ENCODE data around the gene ELOB.

Gene ELOB

GRCh38 chr16:2799859-2800226, 22.8 kb upstream of the ELOB start (continued):
- TF ChIP-seq ZSCAN16 (tag by site-specific recombination; IDR thresholded peaks at IDR 0.05): 0 out of 2 replicates have a peak, but pooled peaks have one; percentile 69
- no peak for TF ChIP-seq ZNF670 (tag by site-specific recombination; IDR thresholded peaks at IDR 0.05; ENCODE audit: low read depth)
- peak; percentile 52; the same call in 1 of the 2 replicates for TF ChIP-seq KLF10 (tag by site-specific recombination; IDR thresholded peaks at IDR 0.05)
- 0 out of 2 replicates have a peak, but pooled peaks have one; percentile 27 for TF ChIP-seq ZNF580 (tag by site-specific recombination; IDR thresholded peaks at IDR 0.05)
- TF ChIP-seq, protein P1, sequence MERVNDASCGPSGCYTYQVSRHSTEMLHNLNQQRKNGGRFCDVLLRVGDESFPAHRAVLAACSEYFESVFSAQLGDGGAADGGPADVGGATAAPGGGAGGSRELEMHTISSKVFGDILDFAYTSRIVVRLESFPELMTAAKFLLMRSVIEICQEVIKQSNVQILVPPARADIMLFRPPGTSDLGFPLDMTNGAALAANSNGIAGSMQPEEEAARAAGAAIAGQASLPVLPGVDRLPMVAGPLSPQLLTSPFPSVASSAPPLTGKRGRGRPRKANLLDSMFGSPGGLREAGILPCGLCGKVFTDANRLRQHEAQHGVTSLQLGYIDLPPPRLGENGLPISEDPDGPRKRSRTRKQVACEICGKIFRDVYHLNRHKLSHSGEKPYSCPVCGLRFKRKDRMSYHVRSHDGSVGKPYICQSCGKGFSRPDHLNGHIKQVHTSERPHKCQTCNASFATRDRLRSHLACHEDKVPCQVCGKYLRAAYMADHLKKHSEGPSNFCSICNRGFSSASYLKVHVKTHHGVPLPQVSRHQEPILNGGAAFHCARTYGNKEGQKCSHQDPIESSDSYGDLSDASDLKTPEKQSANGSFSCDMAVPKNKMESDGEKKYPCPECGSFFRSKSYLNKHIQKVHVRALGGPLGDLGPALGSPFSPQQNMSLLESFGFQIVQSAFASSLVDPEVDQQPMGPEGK (tag by site-specific recombination; IDR thresholded peaks at IDR 0.05): peak; percentile 46
- peak; percentile 84; the same call in 1 of the 2 replicates for TF ChIP-seq ZNF639 (tag by site-specific recombination; IDR thresholded peaks at IDR 0.05)
- no peak for TF ChIP-seq ZNF341 (tag by site-specific recombination; IDR thresholded peaks at IDR 0.05; ENCODE audit: low read depth)
- TF ChIP-seq ZNF366 (tag by site-specific recombination; conservative IDR thresholded peaks at IDR 0.05): peak; percentile 84
- no peak for TF ChIP-seq GLIS2 (tag by site-specific recombination; IDR thresholded peaks at IDR 0.05)
- no peak for TF ChIP-seq ZNF514 (tag by site-specific recombination; IDR thresholded peaks at IDR 0.05)
- TF ChIP-seq ZNF16 (tag by site-specific recombination; IDR thresholded peaks at IDR 0.05; ENCODE audit: low read depth): no peak
- TF ChIP-seq ZNF37A (tag by site-specific recombination; IDR thresholded peaks at IDR 0.05): no peak
- peak; percentile 85 for TF ChIP-seq GLI2 (tag by site-specific recombination; IDR thresholded peaks at IDR 0.05; ENCODE audit: borderline replicate concordance, low read depth)
- no peak for TF ChIP-seq ZNF701 (tag by site-specific recombination; IDR thresholded peaks at IDR 0.05)
- TF ChIP-seq, protein P2, sequence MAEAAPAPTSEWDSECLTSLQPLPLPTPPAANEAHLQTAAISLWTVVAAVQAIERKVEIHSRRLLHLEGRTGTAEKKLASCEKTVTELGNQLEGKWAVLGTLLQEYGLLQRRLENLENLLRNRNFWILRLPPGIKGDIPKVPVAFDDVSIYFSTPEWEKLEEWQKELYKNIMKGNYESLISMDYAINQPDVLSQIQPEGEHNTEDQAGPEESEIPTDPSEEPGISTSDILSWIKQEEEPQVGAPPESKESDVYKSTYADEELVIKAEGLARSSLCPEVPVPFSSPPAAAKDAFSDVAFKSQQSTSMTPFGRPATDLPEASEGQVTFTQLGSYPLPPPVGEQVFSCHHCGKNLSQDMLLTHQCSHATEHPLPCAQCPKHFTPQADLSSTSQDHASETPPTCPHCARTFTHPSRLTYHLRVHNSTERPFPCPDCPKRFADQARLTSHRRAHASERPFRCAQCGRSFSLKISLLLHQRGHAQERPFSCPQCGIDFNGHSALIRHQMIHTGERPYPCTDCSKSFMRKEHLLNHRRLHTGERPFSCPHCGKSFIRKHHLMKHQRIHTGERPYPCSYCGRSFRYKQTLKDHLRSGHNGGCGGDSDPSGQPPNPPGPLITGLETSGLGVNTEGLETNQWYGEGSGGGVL (tag by site-specific recombination; IDR thresholded peaks at IDR 0.05): peak; percentile 8; the same call in 1 of the 2 replicates
- no peak for TF ChIP-seq ZNF544 (tag by site-specific recombination; IDR thresholded peaks at IDR 0.05)
- no peak for TF ChIP-seq ZNF423 (tag by site-specific recombination; IDR thresholded peaks at IDR 0.05)
- no peak for TF ChIP-seq KLF9 (tag by site-specific recombination; IDR thresholded peaks at IDR 0.05; ENCODE audit: low read depth)
- TF ChIP-seq ZNF48 (tag by site-specific recombination; IDR thresholded peaks at IDR 0.05): no peak
- peak; percentile 86 for TF ChIP-seq KLF1 (tag by site-specific recombination; IDR thresholded peaks at IDR 0.05)
- peak; percentile 80 for TF ChIP-seq IKZF3 (tag by site-specific recombination; IDR thresholded peaks at IDR 0.05)
- TF ChIP-seq ZNF169 (tag by site-specific recombination; IDR thresholded peaks at IDR 0.05): no peak
- 0 out of 2 replicates have a peak, but pooled peaks have one; percentile 32 for TF ChIP-seq PRDM4 (tag by site-specific recombination; IDR thresholded peaks at IDR 0.05)
- TF ChIP-seq ZSCAN23 (tag by site-specific recombination; IDR thresholded peaks at IDR 0.05): peak; percentile 87
- TF ChIP-seq SCRT2 (tag by site-specific recombination; IDR thresholded peaks at IDR 0.05): peak; percentile 48; the same call in 1 of the 2 replicates
- TF ChIP-seq, protein P3, sequence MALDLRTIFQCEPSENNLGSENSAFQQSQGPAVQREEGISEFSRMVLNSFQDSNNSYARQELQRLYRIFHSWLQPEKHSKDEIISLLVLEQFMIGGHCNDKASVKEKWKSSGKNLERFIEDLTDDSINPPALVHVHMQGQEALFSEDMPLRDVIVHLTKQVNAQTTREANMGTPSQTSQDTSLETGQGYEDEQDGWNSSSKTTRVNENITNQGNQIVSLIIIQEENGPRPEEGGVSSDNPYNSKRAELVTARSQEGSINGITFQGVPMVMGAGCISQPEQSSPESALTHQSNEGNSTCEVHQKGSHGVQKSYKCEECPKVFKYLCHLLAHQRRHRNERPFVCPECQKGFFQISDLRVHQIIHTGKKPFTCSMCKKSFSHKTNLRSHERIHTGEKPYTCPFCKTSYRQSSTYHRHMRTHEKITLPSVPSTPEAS (tag by site-specific recombination; IDR thresholded peaks at IDR 0.05): 0 out of 2 replicates have a peak, but pooled peaks have one; percentile 25
- TF ChIP-seq, protein P4, sequence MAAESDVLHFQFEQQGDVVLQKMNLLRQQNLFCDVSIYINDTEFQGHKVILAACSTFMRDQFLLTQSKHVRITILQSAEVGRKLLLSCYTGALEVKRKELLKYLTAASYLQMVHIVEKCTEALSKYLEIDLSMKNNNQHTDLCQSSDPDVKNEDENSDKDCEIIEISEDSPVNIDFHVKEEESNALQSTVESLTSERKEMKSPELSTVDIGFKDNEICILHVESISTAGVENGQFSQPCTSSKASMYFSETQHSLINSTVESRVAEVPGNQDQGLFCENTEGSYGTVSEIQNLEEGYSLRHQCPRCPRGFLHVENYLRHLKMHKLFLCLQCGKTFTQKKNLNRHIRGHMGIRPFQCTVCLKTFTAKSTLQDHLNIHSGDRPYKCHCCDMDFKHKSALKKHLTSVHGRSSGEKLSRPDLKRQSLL (tag by site-specific recombination; IDR thresholded peaks at IDR 0.05): peak; percentile 86
- peak; percentile 68; the same call in 1 of the 2 replicates for TF ChIP-seq ZNF324 (tag by site-specific recombination; IDR thresholded peaks at IDR 0.05)
- peak; percentile 98 for TF ChIP-seq ZNF600 (tag by site-specific recombination; IDR thresholded peaks at IDR 0.05)
- TF ChIP-seq ZNF558 (tag by site-specific recombination; IDR thresholded peaks at IDR 0.05): 0 out of 2 replicates have a peak, but pooled peaks have one; percentile 38
- TF ChIP-seq SETDB1 (IDR thresholded peaks at IDR 0.05; ENCODE audit: insufficient read length, low read length): no peak
- no peak for TF ChIP-seq ZBTB7A (tag by site-specific recombination; IDR thresholded peaks at IDR 0.05; ENCODE audit: low read depth)
